OCI-LY7 (cell line): ENCODE measurements around the gene PHACTR4.

ENCODE experiments used
- EZH2phosphoT487 ChIP-seq: fragments of 200-600 bp; sonication (generic); IDR thresholded peaks from 2 replicates; pipeline ENCODE4 v1.6.1; 2018; ENCODE audit warnings: low read depth, borderline replicate concordance, mild to moderate bottlenecking, mixed run types, antibody characterized with exemption, low read length, moderate library complexity, mixed read lengths
- TF ChIP-seq, protein P1 (sequence below): fragments of 200-600 bp; sonication (generic); conservative IDR thresholded peaks from 2 replicates; pipeline ENCODE4 v1.5.1; 2014; ENCODE audit warnings: mild to moderate bottlenecking, antibody characterized with exemption, low read length, moderate library complexity, mixed read lengths

DNA sequence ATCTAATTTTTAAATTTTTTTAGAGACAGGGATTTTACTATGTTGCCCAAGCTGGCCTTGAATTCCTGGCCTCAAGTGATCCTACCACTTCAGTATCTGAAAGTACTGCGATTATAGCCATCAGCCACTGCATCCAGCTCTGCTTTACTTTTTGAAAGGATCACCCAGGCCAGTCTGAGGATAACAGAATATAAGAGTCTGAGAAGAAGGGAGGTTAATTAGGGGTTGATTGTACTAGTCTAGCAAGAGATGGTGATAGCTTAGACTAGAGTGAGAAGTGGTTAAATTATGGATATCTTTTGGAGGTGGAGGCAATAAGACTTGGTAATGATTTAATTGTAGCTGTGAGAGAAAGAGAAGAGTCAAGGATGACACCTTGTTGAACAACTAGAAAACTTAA lies 32.2 kb downstream of the PHACTR4 start:
- TF ChIP-seq, protein P1, sequence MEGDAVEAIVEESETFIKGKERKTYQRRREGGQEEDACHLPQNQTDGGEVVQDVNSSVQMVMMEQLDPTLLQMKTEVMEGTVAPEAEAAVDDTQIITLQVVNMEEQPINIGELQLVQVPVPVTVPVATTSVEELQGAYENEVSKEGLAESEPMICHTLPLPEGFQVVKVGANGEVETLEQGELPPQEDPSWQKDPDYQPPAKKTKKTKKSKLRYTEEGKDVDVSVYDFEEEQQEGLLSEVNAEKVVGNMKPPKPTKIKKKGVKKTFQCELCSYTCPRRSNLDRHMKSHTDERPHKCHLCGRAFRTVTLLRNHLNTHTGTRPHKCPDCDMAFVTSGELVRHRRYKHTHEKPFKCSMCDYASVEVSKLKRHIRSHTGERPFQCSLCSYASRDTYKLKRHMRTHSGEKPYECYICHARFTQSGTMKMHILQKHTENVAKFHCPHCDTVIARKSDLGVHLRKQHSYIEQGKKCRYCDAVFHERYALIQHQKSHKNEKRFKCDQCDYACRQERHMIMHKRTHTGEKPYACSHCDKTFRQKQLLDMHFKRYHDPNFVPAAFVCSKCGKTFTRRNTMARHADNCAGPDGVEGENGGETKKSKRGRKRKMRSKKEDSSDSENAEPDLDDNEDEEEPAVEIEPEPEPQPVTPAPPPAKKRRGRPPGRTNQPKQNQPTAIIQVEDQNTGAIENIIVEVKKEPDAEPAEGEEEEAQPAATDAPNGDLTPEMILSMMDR = no peak
- no peak for TF ChIP-seq EZH2phosphoT487
